CD4-positive, alpha-beta T cell treated with Interleukin-1 beta for 1 hour (primary cell): Measurements from ENCODE around the gene CD248.
"Not testable (repeated sequence)": the region's sequence is repeated elsewhere in the genome, so short reads cannot be mapped to it uniquely, and the experiment has no call there.

Experiments
- DNase-seq, 2 donors: peaks; one replicate each; pipeline ENCODE4 v3.0.0-alpha.2; 2020 to 2022

CD248 gene

GRCh38 chr11:66287211-66287888 is 29.5 kb downstream of the CD248 start:
- DNase-seq, result no peak

DNA sequence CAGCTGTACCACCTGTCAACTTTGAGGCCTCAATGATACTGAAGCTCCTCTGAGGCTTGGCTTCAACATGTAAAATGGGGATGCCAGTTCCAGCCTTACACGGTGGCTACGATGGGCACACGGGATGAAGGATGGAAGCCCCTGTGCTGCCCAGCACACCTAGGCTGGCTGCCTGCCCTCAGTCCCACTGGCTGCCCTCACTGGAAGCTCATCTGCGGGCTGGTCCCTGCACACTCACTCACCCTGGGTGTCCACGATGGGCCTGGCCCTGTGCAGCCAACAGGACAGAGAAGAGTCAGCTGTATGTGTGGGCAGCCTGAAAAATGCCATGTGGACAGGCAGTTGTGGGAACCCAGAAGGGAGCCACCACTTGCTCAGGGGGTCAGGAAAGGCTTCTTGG is 30.1 kb downstream of the CD248 start:
- DNase-seq, result no peak

- no peak for DNase-seq
These were observed 31.4 kb downstream of the CD248 start for GRCh38 chr11:66285250-66285947.

GRCh38 chr11:66284526-66285078 is 32.2 kb downstream of the CD248 start:
- DNase-seq, result no peak

DNA sequence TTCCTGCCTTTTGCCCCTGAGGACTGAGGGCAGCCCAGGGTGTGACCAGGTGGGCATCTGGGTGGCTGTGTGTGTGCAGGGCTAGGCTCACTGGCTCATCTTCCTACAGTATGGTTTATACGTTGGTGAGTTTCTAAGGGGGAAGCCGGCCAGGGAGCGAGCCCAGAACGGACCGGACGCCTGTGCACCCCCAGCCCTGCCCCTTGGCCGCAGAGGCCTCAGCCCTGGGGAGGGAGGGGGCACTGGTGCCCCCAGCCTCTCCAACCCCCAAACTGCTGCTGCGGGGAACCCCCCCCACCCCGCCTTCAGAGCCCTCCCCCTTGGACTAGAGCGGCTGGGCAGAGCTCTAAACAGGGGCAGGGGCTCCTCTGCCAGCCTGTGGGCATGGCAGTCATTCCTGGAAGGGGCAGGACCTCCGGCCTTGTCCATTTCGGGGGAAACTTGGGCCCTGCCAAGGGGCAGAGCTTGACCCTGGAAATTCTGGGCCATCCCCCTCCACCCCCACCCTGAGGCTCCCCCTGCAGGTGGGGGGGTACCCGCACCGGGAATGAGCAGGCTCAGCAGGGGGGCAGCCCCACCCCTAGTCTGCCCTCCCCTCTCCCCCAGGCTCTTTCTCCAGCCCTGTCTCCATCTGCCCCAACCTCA is 33.3 kb downstream of the CD248 start:
- no peak for DNase-seq

DNA sequence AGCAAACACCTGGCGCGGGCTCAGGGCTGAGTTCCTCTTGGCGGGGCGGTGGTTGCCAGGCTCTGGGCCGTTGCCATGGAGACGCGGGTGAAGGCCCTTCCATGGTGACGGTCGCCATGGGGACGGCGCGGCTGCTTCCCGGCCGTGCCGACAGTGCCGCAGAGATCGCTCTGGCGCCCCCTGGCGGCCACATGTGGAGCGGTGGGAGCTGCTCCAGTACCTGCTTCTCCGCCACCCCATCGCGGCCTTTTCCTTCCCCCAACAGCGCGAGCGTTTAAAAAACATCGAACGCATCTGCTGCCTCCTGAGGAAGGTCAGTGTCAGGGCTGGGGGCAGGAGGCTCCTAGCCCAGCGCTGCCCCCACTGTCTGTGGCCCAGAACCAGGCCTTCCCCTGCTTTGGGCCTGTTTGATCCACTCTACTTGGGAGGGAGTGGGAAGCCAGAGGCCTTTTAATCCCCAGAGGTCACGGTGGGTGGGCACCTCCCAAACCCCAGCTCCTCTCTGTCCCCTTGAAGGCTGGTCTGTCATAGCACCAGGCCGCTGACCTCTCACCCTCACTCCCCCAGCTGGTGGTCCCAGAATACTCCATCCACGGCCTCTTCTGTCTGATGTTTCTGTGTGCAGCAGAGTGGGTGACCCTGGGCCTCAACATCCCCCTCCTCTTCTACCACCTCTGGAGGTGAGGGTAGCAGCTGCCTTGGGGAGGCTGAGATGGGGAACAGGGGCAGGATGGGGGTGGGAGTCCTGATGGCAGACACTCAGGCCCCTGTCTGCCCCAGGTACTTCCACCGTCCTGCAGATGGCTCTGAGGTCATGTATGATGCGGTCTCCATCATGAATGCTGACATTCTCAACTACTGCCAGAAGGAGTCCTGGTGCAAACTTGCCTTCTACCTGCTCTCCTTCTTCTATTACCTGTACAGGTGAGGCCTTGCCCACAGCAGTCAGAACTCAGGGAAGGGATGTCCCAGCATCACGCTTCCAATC is 34.1 kb downstream of the CD248 start:
- DNase-seq, result peak; percentile 99 to 100

DNA sequence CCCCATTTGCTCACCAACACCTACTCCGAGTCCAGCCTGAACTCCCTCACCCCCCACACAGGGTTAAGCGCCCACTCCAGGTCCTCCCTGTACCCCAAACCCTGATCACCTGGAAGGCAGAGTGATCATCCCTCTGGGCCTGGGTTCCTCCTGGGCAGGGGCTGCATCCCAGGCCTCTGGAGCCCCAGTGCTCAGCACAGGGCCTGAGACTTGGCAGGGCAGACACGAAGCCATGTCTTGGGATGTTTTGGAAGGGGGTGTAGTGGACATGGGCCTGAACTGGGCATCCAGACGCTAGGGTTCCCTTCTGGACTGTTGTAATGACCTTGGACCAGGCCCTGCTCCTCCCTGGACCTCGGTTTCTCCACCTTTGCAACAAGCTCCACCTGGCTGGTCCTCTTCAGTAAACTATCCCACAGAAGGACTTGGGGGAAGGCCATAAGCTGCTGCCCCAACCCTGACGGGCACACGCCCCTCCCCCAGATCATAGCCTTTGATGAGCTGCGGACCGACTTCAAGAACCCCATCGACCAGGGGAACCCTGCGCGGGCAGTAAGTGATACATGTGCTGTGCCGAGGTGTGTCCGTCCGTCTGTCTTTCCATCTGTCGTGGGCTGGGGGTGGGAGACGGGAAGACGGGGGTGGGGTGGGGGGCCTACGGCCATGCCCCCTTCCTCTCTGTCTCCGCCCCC is 34.9 kb downstream of the CD248 start:
- DNase-seq, result no peak

DNA sequence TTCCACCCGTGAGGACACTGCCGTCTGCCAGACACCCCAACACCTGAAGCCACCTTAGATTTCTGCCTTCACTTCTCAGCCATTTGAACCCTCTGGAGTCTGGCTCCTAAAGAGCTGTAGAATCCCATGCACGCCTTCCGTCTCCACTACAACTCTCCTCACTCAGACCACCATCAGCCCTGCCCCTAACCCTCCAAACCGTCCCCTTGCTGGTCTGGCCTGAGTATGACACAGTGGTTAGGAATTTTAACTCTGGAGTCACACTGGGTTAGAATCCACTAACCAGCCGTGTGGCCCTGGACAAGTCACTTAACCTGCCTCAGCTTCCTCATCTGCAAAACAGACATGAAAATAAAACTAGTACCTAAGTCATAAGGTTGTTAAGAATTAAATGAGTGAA is 35.8 kb downstream of the CD248 start:
- no peak for DNase-seq

DNA sequence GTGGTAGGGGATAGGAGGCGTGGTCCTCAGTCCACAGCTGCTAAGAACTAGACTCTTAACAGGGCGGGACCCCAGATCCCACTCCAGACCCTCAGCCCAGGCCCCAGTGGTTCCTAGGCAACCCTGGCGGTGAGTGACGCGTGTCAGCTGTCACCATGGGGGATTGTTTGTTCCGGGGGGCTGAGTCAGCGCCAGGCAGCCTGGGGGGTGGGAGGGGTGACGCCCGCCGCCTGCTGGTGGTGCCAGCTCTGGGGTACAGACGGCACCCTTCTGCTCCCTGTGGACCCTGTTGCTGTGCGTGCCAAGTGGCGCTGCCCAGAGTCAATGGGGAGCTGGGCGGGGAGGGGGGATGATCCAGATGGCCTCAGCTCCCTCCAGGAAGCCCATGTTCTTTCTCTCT is 36.4 kb downstream of the CD248 start:
- no peak for DNase-seq

GRCh38 chr11:66279092-66279734 is 37.6 kb downstream of the CD248 start:
- no peak for DNase-seq

DNA sequence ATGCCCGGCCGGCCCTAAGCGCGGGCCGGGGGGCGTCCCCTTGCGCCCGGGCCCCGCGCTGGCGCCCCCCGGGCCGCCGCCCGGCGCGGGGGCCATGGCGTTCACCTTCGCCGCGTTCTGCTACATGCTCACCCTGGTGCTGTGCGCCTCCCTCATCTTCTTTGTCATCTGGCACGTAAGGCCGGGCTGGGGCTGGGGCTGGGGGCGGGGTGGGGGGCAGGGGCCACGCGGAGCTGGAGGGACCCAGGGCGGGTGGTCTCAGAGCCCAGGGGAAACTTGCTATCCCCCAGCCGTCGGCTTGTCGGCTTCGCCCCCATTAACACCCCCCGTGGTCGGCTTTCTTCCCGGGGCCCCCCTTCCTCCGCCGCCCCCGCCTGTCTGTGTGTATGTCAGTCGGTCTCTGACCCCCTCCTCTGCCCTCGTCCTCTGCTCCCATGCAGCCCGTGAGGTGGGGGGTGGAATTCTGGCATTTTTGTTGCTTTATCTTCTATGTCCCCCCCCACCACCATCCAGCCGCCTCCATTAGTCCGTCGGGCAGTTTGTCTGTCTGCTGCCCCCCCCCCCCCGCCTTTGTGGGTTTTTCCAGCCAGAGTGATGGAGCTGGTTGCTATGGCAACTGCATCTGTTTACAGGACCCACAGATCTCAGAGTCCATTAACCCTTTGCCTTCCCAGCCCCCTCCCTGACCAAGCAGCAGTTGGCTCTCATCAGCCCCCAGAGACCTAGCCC is 38.3 kb downstream of the CD248 start:
- peak; percentile 57 to 58 for DNase-seq

DNA sequence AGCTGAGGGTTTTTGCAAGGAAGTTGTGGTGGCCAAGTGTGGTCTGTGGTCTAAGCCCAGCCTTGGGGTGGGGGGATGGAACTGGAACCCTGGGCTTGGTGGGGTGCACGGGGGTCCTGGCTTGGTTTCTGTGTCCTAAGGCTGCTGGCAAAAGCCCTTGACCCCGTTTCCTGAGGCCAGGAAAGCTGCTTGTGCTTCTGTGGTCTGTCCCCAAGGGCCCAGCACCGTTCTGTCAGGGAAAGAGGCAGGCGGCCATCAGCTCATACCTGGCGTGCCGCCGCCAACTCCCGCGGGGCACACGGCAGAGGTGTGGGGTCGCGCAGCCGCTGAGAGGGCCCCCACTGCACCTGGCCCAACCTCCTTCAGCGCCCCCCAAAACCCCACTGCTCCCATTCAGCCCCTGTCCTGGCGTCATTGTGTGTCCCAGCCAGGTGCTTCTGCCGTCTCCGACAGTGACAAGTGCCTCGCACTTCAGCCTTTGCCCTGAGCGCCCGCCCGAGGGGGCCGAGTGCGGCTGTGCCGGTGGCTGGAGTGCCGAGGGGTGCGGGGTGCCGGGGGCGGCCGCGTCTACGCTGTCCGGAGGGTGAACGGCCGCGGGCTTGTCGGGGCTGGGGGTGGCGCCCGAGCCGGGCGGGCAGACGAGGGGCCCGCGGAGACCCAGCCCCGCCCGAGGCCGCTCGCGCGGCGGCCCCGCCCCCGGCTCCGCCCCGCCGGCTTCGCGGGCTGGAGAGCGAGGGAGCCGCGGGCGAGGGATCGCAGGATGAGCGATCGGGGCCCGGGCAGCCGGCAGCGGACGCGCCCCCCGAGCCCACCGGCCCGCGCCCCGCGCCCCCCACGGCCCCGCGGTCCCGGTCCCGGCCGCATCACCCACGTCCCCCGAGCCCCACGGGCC is 39.1 kb downstream of the CD248 start, which contains the start of gene CNIH2:
TSS of gene CNIH2 (plus strand) at position 705 of the 892 bp plus-strand sequence. CDS start 282 bp downstream, outside the sequence.
- DNase-seq, result peak; percentile 48 to 57

GRCh38 chr11:66277064-66277463 is 39.8 kb downstream of the CD248 start:
- not testable (repeated sequence) for DNase-seq

DNA sequence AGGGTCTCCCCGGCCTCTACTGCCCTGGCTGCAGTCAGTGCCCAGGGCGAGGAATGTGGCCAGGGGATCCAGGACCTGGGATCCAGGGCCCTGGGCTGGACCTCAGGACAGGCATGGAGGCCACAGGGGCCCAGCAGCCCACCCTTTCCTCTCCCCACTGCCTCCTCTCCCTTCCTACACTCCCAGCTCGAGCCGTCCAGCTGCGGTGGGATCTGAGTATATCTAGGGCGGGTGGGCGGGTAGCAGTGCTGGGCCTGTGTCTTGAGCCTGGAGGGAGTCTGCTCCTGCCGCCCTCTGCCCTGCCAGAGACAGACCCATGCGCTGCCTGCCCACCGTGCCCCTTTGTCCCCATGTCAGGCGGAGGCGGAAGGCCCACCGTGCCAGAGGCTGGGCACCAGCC is 40.2 kb downstream of the CD248 start:
- not testable (repeated sequence) for DNase-seq

GRCh38 chr11:66275984-66276612 is 40.7 kb downstream of the CD248 start:
- DNase-seq, result no peak

GRCh38 chr11:66275396-66275795 is 41.4 kb downstream of the CD248 start:
- no peak for DNase-seq

GRCh38 chr11:66274219-66274618 is 42.6 kb downstream of the CD248 start:
- DNase-seq, result no peak

DNA sequence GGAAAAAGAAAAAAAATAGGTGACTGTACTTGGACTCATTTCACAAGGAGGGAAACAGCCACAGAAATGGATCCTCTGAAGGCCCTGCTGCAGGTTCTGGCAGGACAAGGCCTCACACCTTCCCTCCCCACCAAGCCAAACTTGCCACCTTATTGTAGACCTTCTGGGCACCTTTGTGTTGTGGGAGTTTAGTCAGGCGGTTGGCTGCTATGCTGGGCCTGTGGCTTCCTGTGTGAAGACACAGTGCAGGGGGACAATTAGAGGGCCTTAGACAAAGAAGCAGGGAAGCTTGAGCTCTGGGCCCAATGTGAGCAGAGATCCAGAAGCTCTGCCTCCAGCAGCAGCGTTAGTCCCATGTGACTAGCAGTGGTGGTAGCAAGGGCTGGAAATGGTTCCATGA is 44.2 kb downstream of the CD248 start:
- peak; percentile 53 to 55 for DNase-seq

DNA sequence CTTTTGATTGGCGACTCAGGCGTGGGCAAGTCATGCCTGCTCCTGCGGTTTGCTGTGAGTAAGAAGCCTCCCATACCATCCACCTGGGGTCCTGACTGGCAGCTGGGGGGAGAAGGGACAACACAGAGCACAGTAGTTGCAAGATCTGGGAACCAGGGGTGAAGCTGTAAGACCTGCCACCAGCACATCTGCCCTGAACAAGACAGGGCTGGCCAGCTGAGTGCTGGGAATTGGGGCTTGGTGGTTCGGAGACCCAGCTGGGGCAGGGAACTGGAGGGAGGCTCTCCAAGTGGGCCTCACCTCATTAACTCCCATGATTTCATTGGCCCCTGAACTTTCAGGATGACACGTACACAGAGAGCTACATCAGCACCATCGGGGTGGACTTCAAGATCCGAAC is 45.0 kb downstream of the CD248 start:
- no peak for DNase-seq
